Fibroblast of pulmonary artery (primary cell): ENCODE data around the gene ARHGAP42.
A peak's percentile ranks its signal among the peaks of the same experiment; 100 is the strongest.

Experiments
- DNase-seq: peaks from one replicate; pipeline ENCODE4 v3.0.0-alpha.2; 2010; ENCODE audit warnings: low read depth
- H3K4me3 ChIP-seq: replicated peaks from 2 replicates; pipeline ENCODE4 v1.5.1; 2011; ENCODE audit warnings: low read depth, mild to moderate bottlenecking, control low read depth, low read length, moderate library complexity
- CTCF ChIP-seq: IDR thresholded peaks from 2 replicates; pipeline ENCODE4 v1.5.1; 2011; ENCODE audit warnings: mild to moderate bottlenecking, control low read depth, low read length, inconsistent platforms; ENCODE audit errors: missing control alignments

Gene ARHGAP42

GRCh38 chr11:100681064-100681502 is 6.0 kb upstream of the ARHGAP42 start:
- DNase-seq = peak; percentile 8
- no peak overlapping the region for H3K4me3 ChIP-seq
- no peak for TF ChIP-seq CTCF

- peak; percentile 59 for TF ChIP-seq CTCF
- no peak overlapping the region for H3K4me3 ChIP-seq
- DNase-seq = peak; percentile 64
Measured at GRCh38 chr11:100682247-100682969, 4.7 kb upstream of the ARHGAP42 start.

GRCh38 chr11:100683126-100683525 is 4.0 kb upstream of the ARHGAP42 start:
- no peak for DNase-seq
- TF ChIP-seq CTCF = no peak
- H3K4me3 ChIP-seq = no peak overlapping the region

- DNase-seq = no peak
- no peak overlapping the region for H3K4me3 ChIP-seq
- no peak for TF ChIP-seq CTCF
Measured at GRCh38 chr11:100684101-100685065, 2.7 kb upstream of the ARHGAP42 start.

- H3K4me3 ChIP-seq = peak overlapping the region; percentile 77
- no peak for TF ChIP-seq CTCF
- no peak for DNase-seq
Measured at GRCh38 chr11:100686476-100687053, 523 bp upstream of the ARHGAP42 start.

GRCh38 chr11:100687630-100688395 is 725 bp downstream of the ARHGAP42 start:
- peak overlapping the region; percentile 77 for H3K4me3 ChIP-seq
- peak; percentile 77 for TF ChIP-seq CTCF
- peak; percentile 89 for DNase-seq
